ENCODE data around the gene CREB3L1. TPM values are rescaled to one million over a fixed set of nuclear protein-coding genes. Genes with fewer than 3 reads are reported as not detected.

The CREB3L1 gene
- polyA plus RNA-seq, 1 experiment = 24.2 TPM

DNA sequence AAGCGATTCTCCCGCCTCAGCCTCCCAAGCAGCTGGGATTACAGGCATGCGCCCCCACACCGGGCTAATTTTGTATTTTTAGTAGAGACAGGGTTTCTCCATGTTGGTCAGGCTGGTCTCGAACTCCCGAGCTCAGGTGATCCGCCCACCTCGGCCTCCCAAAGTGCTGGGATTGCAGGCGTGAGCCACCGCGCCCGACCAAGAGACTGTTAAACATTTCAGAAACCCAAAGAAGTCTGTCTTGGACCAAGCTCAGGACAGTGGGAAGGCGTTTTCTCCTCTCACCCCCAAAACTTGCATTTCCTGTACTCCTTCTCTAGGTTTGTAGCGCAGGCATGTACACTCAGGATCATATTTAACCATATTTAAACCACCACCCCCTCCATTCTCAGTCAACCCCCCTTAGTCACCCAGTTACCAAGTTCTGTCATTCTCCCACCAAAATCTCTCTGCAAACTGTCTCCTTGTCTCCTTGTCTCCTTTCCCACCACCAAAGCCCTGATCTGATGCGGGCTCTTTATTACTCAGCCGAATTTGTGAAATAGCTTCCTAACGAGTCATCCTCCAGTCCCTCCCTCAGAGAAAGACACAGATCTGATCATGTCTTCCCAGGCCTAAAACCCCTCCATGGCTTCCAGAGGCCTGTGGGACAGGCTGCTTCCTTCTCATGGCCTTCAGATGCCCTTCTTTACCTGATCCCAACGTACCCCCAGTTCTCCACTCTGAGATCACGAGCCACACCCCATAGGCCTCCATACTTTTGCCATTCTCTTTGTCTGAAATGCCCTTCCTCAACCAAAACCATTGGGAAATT is 29.0 kb upstream of the CREB3L1 start:
- ChIA-PET POLR2A (interaction anchor here (0.6 to 1.3 kb wide), 6 partner anchors 29 to 402 kb away, joined by 3 to 14 read pairs (median 6); partner anchors contain the start of gene CREB3L1), CTCF (interaction anchor here (0.8 to 4.8 kb wide), 3 partner anchors 10 to 60 kb away, joined by 3 to 28 read pairs (median 22); partner anchors contain the start of gene CREB3L1)
- H3K27me3 ChIP-seq (ENCODE audit: control insufficient read depth, insufficient read depth, low read length) = no peaks in the 10 kb centered on the region
- DNase-seq (ENCODE audit: low read depth, low spot score) = peak; percentile 89
- no peak overlapping the region for H3K4me3 ChIP-seq (ENCODE audit: low read depth, low read length)
- TF ChIP-seq, protein P1, sequence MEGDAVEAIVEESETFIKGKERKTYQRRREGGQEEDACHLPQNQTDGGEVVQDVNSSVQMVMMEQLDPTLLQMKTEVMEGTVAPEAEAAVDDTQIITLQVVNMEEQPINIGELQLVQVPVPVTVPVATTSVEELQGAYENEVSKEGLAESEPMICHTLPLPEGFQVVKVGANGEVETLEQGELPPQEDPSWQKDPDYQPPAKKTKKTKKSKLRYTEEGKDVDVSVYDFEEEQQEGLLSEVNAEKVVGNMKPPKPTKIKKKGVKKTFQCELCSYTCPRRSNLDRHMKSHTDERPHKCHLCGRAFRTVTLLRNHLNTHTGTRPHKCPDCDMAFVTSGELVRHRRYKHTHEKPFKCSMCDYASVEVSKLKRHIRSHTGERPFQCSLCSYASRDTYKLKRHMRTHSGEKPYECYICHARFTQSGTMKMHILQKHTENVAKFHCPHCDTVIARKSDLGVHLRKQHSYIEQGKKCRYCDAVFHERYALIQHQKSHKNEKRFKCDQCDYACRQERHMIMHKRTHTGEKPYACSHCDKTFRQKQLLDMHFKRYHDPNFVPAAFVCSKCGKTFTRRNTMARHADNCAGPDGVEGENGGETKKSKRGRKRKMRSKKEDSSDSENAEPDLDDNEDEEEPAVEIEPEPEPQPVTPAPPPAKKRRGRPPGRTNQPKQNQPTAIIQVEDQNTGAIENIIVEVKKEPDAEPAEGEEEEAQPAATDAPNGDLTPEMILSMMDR (IDR thresholded peaks at IDR 0.05; ENCODE audit: low read depth, low read length) = no peak
- peak overlapping the region; percentile 99 for H3K27ac ChIP-seq (ENCODE audit: low read depth, low read length)
- no peaks in the 10 kb centered on the region; the same call in 1 of the 2 replicates for H3K9me3 ChIP-seq (ENCODE audit: control insufficient read depth, insufficient read depth, low read length)

DNA sequence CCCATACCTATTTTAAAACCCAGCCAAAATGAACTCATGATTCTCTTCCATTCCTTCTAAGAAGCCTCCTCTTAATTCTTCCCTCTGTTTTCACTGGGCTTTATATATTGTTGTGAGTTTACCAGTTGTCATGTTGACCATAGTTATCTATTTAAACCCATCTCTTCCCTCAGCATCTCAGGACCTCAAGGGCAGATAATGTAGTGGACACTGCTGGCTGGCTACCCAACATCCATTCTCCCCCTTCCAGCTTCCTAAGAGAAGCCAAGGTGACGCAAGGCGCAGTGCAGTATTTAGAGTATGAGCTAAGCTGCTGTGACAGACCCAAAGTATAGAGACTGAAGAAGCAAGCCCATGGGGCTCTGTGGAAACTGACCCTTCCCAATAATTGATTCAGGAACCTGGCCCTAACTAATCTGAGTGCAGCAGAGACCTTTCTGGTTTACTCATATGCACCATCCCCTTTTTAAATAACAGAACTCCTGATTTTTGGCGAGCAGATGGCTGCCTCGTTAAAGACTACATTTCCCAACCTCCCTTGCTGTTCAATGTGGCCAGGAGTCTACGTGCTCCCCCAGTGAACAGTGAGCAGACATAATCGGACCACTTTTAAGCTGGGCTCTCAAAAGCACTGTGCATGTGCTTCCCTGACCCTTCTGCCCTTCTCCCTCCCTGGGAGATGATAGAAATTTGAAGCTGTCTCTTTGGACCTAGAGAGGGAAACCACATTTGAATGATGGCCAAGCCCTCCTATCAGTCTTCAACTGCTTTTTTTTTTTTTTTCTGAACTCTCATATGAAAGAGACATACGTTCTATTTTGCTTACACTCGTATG is 28.1 kb upstream of the CREB3L1 start:
- peak overlapping the region; percentile 99 for H3K27ac ChIP-seq (ENCODE audit: low read depth, low read length)
- ChIA-PET POLR2A (interaction anchor here (0.9 to 1.5 kb wide), 7 partner anchors 28 to 129 kb away, joined by 3 to 14 read pairs (median 5); partner anchors contain the start of gene CREB3L1), CTCF (interaction anchor here (0.7 to 4.8 kb wide), 6 partner anchors 10 to 67 kb away, joined by 3 to 28 read pairs (median 4); partner anchors contain the start of gene CREB3L1)
- no peak for DNase-seq (ENCODE audit: low read depth, low spot score)
- TF ChIP-seq, protein P1 (IDR thresholded peaks at IDR 0.05; ENCODE audit: low read depth, low read length) = no peak
- H3K9me3 ChIP-seq (ENCODE audit: control insufficient read depth, insufficient read depth, low read length) = no peaks in the 10 kb centered on the region; the same call in 1 of the 2 replicates
- H3K27me3 ChIP-seq (ENCODE audit: control insufficient read depth, insufficient read depth, low read length) = no peaks in the 10 kb centered on the region
- no peak overlapping the region for H3K4me3 ChIP-seq (ENCODE audit: low read depth, low read length)

DNA sequence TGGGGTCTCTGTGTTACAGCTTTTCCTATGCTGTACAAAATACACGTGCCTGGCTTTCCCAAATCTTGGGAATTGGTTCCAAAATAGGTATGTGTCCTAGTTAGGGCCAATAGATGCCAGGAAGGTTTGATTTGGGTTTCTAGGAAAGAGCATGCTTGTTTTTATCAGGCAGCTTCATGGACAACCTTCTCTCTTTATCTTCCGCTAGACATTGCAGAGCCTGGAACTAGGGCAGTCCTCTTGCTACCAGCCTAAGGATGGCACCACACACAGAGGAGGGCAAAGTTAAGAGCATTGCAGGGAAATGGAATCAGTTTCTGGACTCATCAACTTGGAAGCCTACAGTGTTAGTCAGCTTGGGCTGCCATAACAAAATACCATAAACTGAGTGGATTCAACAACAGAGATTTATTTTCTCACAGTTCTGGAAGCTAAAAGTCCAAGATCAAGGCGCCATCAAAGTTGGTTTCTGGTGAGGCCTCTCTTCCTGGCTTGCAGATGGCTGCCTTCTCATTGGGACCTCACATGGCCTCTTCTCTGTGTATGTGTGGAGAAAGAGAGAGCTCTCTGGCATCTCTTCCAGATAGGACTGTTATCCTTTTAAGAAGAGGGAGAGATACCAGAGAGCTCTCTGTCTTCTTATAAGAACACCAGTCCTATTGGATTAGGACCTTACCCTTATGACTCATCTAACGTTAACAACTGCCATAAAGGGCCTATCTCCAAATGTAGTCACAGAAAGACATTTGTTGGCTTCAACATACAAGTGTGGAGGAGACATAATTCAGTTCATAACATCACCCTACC is 27.3 kb upstream of the CREB3L1 start:
- TF ChIP-seq, protein P1 (IDR thresholded peaks at IDR 0.05; ENCODE audit: low read depth, low read length) = no peak
- H3K27me3 ChIP-seq (ENCODE audit: control insufficient read depth, insufficient read depth, low read length) = no peaks in the 10 kb centered on the region
- H3K27ac ChIP-seq (ENCODE audit: low read depth, low read length) = peak overlapping the region; percentile 99
- no peak overlapping the region for H3K4me3 ChIP-seq (ENCODE audit: low read depth, low read length)
- no peaks in the 10 kb centered on the region; the same call in 1 of the 2 replicates for H3K9me3 ChIP-seq (ENCODE audit: control insufficient read depth, insufficient read depth, low read length)
- DNase-seq (ENCODE audit: low read depth, low spot score) = no peak
- ChIA-PET CTCF (interaction anchor here (0.7 to 4.8 kb wide), 7 partner anchors 11 to 243 kb away, joined by 3 to 28 read pairs (median 4); partner anchors contain the start of gene CREB3L1), POLR2A (interaction anchor here (1.2 to 1.5 kb wide), 2 partner anchors 46 to 129 kb away, joined by 4 to 5 read pairs; no protein-coding TSS in a partner anchor)

DNA sequence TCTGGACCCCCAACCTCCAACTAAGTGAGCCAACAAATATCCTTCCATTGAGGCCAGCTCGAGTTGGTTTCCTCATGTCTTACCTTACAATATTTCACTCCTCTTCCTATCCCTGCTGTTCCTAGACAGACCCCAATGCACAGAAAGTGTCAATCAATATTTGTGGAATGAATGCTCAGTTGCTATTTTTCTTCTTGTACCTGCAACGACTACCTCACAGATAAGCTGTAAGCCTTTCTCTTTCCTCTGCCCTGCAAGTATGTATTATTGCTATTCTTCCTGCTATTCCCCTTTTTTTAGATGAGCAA is 26.8 kb upstream of the CREB3L1 start:
- peak overlapping the region; percentile 99 for H3K27ac ChIP-seq (ENCODE audit: low read depth, low read length)
- TF ChIP-seq, protein P1 (IDR thresholded peaks at IDR 0.05; ENCODE audit: low read depth, low read length) = no peak
- POLR2A ChIA-PET = interaction anchor here (1.5 kb wide), 1 partner anchor 45 kb away, joined by 5 read pairs; no protein-coding TSS in a partner anchor
- no peaks in the 10 kb centered on the region; the same call in 1 of the 2 replicates for H3K9me3 ChIP-seq (ENCODE audit: control insufficient read depth, insufficient read depth, low read length)
- CTCF ChIA-PET = interaction anchor here (0.9 to 4.8 kb wide), 5 partner anchors 12 to 244 kb away, joined by 3 to 28 read pairs (median 5); partner anchors contain the start of gene CREB3L1
- no peak for DNase-seq (ENCODE audit: low read depth, low spot score)
- no peak overlapping the region for H3K4me3 ChIP-seq (ENCODE audit: low read depth, low read length)
- no peaks in the 10 kb centered on the region for H3K27me3 ChIP-seq (ENCODE audit: control insufficient read depth, insufficient read depth, low read length)
